Measurements from ENCODE around the gene MAGI2.

The MAGI2 gene

DNA sequence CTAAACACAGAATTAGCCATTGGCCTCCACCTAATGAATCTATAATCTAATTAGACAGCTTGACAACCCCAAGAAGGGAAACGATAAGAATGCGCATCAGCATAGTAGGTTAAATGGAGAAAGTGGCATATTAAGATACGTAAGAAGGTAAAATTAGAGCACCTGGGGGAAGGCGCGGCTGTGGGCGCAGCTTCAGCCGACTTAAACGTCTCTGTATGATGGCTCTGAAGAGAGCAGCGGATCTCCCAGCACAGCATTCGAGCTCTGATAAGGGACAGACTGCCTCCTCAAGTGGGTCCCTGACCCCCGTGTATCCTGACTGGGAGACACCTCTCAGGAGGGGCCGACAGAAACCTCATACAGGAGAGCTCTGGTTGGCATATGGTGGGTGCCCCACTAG lies 1136.1 kb downstream of the MAGI2 start:
- no peak for TF ChIP-seq CTCF (IDR thresholded peaks at IDR 0.05; ENCODE audit: low read depth, low read length)
- DNase-seq (ENCODE audit: extremely low read depth, low read depth): no peak

DNA sequence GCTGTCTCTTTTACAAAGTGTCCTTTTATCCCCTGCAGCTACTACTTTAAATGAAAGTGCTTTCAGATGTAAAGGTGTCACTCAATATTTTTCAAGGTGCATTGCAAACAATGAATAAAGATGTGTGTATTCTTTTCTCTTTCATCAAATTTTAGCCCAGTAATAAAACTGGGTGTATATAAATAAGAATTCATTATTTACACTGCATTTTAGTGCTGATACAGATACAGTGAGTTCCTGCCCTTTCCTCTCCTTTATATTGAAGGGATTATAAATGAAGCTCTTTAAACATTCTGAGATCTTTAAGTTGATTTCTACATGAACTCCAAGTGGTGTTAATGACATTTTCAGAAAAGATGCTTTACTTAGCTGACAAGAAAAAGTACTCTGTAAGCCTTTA lies 1137.4 kb downstream of the MAGI2 start:
- no peak for DNase-seq (ENCODE audit: extremely low read depth, low read depth)
- no peak for TF ChIP-seq CTCF (IDR thresholded peaks at IDR 0.05; ENCODE audit: low read depth, low read length)

- TF ChIP-seq CTCF (IDR thresholded peaks at IDR 0.05; ENCODE audit: low read depth, low read length): no peak
- DNase-seq (ENCODE audit: extremely low read depth, low read depth): no peak
These were observed 1138.3 kb downstream of the MAGI2 start for GRCh38 chr7:78315119-78315518.

DNA sequence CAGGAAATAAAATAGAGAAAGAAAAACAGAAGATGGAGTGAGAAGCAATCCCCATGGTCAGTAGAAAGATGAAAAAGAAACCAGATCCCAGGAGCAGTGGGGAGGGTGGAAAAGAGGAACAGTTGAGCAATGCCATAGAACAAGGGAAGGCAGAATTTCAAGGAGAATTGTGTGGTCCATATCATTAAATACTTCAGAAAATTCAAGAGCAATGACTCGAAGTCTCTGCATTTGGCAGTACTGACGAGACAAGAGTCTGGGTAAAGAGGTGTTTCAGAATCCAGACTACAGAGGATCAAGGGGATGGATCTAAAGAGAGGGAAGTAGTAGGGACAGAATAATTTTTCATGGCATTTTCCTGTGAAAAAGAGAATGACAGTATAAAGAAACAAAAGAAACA lies 1142.3 kb downstream of the MAGI2 start:
- TF ChIP-seq CTCF (IDR thresholded peaks at IDR 0.05; ENCODE audit: low read depth, low read length): no peak
- no peak for DNase-seq (ENCODE audit: extremely low read depth, low read depth)

DNA sequence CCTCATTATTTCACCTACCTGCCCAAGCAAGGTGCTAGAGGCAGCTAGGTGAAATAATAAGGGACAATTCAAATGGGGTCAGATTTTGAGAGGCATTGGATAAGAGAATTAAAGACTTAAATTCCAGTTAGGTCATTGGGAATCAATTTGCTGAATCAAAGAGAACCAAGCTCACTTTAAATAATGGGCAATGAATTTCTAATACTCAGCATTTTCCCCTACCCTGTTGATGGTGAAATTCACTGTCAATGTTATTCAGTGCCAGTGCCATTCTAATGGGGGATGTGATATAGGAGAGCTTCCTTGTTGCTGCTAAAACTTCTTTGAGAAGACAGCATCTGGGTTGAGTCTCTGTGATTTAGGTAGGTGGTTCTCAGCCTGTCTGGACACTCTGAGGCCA lies 1145.6 kb downstream of the MAGI2 start:
- no peak for DNase-seq (ENCODE audit: extremely low read depth, low read depth)
- TF ChIP-seq CTCF (IDR thresholded peaks at IDR 0.05; ENCODE audit: low read depth, low read length): no peak

GRCh38 chr7:78306634-78307033 lies 1146.8 kb downstream of the MAGI2 start:
- TF ChIP-seq CTCF (IDR thresholded peaks at IDR 0.05; ENCODE audit: low read depth, low read length): no peak
- DNase-seq (ENCODE audit: extremely low read depth, low read depth): no peak

DNA sequence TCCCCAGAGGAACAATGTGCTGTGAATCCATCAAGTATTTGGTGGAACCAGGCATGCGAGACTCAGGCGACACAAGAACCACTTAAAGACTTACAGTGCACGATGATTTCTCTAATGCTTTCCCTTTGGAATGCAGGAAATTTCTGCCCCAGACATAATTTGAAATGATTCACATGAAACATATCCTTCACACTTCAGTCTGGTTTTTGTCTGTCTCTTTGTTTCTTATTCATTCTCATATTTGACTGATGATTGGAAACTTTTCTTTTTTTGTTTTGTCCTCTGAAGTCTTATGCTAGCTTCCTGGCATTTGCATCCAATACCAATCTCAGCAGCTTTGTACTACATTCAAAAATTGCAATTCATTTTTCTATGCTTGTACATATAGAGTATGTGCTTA lies 1152.1 kb downstream of the MAGI2 start:
- no peak for TF ChIP-seq CTCF (IDR thresholded peaks at IDR 0.05; ENCODE audit: low read depth, low read length)
- DNase-seq (ENCODE audit: extremely low read depth, low read depth): no peak

Data from AG09319 (cell line).